Kidney capillary endothelial cell (primary cell): ENCODE measurements around the gene RETREG2.
A peak's percentile ranks its signal among the peaks of the same experiment; 100 is the strongest.

Experiments used
- DNase-seq: peaks from one replicate; pipeline ENCODE4 v3.0.0-alpha.2; 2018; ENCODE audit warnings: low spot score

RETREG2 gene

GRCh38 chr2:219177552-219178376 lies at the start of gene RETREG2:
Gene RETREG2, plus strand, starts transcription at chr2:219178275. Its CDS starts 78 bp downstream, at chr2:219178353.
- peak; percentile 82 for DNase-seq

- DNase-seq = no peak
Measured at GRCh38 chr2:219128396-219128795, 49.7 kb upstream of the RETREG2 start.

DNA sequence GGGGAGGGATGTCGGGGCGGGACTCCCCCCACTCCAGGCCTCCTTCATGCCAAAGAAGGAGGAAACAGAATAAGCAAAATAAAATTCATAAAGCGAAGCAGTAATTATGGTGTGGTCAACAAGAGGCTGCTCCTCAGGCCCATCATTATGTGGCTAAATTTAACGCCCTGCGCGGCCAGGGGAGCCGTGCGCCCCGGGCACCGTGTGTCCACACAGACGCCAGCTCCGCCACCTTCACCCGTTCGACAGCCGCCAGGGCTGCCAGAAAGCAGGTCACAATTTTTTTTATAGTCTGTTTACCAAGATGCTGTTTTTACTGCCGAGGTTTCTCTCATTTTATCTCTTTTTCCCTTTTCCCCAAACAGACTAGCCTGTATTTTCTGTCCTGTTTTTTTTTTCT lies 48.5 kb upstream of the RETREG2 start:
- no peak for DNase-seq

GRCh38 chr2:219131327-219131726 lies 46.7 kb upstream of the RETREG2 start:
- no peak for DNase-seq

DNA sequence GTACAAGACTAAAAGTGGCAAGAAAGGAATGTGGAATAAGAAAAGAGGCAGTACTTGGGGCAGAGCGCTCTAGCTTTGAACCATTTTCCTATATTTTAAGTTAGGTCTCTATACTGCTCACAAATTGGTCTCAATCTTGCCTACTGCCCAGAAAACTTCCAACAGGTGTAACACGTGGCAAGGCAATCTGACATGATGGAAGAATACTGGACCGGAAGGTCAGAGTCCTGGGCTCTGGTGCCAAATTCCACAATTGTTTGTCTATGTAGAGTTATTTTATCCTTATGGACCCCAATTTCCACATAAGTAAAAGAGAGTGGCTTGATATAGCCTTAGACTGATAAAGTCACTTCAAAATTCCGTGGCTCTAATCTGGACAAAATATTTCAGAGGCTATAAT lies 46.3 kb upstream of the RETREG2 start:
- DNase-seq = no peak

GRCh38 chr2:219133976-219134375 lies 44.1 kb upstream of the RETREG2 start:
- no peak for DNase-seq

DNA sequence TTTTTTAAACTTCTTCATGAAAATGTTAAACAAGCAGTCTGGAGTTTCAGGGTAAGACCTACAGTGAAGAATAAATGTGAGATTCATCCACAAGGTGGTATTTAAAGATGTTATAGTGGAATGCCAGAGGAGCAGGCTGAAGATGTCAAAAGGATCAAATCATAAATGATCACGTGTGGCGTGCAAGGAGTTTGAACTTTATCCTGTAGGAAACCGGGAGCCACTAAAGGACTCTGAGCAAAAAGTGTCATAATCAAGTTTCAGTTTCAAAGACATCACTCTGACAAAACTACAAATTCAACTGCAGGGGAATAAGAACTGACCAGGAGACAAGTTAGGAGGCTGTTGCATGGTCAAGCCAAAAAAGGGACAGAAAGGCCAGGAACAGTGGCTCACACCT lies 37.4 kb upstream of the RETREG2 start:
- no peak for DNase-seq

DNA sequence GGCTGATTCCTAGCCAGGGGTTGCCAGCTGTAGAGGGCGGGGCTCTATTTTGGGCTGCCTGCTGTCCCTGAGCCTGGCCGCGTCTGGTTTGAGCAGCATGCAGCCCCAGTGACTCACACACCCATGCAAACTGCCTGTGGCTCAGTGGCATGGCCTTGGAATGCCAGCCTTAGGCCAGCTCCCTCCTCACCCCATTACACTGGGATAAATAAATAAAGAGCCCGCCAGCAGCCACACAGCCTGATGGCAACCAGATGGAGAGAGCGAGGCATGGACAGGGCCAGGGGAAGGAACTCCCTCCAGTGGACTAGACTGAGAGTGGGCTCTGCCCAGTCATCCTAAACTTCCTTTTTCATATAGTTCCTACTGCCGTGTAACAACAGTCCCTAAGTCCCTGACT lies 35.7 kb upstream of the RETREG2 start:
- DNase-seq = no peak

DNA sequence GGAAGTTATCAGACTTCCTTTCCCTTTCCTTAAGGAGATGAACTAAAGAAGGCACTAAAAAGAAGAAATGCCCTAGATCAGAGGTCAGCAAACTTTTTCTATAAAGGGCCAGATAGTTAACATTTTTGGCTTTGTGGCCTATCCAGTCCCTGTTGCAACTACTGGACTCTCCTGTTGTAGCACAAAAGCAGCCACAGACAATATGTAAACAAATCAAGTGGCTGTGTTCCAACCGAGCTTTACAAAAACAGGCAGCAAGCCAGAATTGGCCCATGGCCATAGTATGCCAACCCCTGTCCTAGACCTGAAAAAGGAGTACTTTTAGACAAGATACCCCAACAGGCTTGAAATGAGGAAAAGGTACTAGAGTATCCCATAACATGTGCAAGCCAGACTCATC lies 28.4 kb upstream of the RETREG2 start:
- DNase-seq = no peak

GRCh38 chr2:219155054-219155644 lies 22.9 kb upstream of the RETREG2 start:
- peak; percentile 69 for DNase-seq

GRCh38 chr2:219157396-219157795 lies 20.7 kb upstream of the RETREG2 start:
- no peak for DNase-seq

DNA sequence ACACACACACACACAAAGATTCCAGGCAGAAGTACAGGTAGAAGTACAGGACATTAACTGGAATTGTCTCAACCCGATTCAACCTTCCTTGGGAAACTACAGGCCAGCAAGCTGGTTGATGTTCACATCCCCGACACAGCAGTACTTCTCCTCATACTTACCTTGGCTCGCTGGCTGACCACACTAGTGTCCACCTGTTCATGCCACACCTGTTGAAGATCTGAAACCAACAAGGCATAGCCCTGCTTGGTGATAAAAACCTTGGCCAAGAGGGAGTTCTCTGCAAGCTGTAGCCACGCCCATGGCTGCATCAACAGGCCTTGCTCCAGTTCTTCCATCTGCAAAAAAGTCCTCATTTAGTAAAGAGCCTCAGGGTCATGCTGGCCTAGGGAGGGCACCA lies 20.1 kb upstream of the RETREG2 start:
- DNase-seq = no peak

- no peak for DNase-seq
Measured at GRCh38 chr2:219158586-219158985, 19.5 kb upstream of the RETREG2 start.

- no peak for DNase-seq
Measured at GRCh38 chr2:219159771-219160185, 18.3 kb upstream of the RETREG2 start.

DNA sequence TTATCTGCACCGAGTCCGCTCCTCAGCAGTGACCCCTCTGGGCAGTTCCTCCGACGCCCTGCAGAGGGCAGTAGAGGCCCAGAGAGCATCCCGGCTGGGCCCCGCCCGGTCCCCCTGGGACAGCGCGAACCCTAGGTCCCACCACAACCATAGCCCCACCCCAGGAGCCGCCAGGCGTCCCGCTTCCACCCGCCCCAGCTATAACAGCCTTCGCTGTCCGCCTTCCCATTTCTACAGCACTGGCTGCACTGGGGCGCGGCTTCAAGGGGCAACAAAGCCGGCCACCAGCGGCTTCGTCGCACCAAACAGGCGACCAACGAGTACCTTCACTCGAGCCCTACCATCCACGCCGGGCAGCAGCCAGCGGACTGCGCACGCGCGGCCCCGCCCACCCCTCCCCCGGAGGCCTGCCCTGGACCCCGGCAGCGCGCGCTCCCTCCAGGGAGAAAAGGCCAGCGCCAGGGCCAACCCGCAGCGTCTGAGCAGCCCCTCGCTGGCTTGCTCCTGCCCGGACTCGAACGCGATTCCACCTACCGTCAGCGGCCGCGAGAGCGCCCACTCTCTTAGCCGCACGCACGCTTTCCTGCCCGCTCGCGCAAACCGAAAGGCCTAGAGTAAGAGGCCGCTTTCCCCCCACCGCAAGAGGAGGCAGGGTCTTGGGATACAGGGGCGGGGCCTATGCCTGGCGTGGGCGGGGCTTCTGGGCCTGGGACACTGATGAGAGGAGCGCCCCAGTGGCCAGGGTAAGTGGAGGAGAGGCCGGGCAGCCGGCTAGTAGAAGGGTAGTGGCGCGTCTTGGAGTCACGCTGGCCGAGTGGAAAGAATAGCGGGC lies 17.7 kb upstream of the RETREG2 start, which contains the start of gene NHEJ1:
NHEJ1 (minus strand) TSS at position 630 of the 832 bp plus-strand sequence. CDS start 2,453 bp downstream, outside the sequence.
- peak; percentile 87 for DNase-seq

DNA sequence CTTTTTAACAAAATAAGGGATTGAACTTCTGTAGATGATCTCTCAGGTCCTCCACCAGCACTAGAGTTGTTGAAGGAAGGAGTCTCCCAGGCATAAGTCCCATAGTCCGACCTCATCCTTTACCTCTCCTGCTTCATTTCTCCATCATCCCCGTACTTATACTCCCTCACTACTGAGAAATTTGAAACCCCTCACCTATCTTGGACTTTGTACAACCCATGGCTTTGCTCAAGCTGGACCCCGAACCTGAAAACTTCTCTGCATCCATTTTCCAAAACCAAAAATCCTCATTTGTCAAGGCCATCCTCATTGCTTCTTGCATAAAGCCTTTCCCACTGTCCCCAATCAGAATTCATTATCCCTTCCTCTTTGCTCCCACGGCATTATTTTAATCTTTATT lies 17.0 kb upstream of the RETREG2 start:
- DNase-seq = no peak

- DNase-seq = no peak
Measured at GRCh38 chr2:219163156-219163555, 14.9 kb upstream of the RETREG2 start.

GRCh38 chr2:219165058-219165911 lies 12.8 kb upstream of the RETREG2 start:
- no peak for DNase-seq

- no peak for DNase-seq
Measured at GRCh38 chr2:219167997-219168396, 10.1 kb upstream of the RETREG2 start.

- DNase-seq = no peak
Measured at GRCh38 chr2:219168526-219168925, 9.5 kb upstream of the RETREG2 start.

DNA sequence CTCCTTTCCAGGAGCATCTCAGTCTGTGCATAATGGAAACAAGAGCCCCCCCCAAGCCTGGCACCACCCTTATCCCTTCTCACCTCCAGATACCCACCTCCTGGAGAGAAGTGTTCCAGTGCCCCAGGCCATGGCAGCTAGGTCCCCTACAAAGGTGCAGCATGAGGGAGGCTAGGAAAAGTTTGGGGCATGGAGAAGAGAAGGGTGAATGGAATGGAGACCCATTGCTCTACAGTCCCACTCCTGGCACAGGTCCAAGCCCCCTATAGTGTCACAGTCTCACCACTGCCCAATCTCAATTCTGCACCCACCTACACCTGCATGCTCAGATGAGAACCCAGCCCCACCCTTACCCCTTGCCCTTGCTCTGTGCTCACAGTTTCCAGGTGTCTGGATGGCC lies 9.1 kb upstream of the RETREG2 start:
- DNase-seq = no peak
